Keratinocyte (primary cell): ENCODE results near the gene MKS1.

Source experiments
- EZH2 ChIP-seq: IDR thresholded peaks from one replicate; pipeline ENCODE4 v1.6.1; 2012; ENCODE audit warnings: inconsistent platforms, mild to moderate bottlenecking, low read length, moderate library complexity
- TF ChIP-seq, protein P1 (sequence below), 3 experiments: IDR thresholded peaks in 1 of 3; conservative IDR thresholded peaks in 1 of 3; optimal IDR thresholded peaks in 1 of 3; 2 replicates in 2 of 3; 3 replicates in 1 of 3; pipeline versions ENCODE3 to v1.5.1; 2011; ENCODE audit warnings: low read length in 3 of 3, mild to moderate bottlenecking in 3 of 3, moderate library complexity in 2 of 3, control low read depth in 1 of 3, inconsistent platforms in 1 of 3; ENCODE audit not compliant: insufficient read depth in 2 of 3; ENCODE audit errors: extremely low read depth in 1 of 3

DNA sequence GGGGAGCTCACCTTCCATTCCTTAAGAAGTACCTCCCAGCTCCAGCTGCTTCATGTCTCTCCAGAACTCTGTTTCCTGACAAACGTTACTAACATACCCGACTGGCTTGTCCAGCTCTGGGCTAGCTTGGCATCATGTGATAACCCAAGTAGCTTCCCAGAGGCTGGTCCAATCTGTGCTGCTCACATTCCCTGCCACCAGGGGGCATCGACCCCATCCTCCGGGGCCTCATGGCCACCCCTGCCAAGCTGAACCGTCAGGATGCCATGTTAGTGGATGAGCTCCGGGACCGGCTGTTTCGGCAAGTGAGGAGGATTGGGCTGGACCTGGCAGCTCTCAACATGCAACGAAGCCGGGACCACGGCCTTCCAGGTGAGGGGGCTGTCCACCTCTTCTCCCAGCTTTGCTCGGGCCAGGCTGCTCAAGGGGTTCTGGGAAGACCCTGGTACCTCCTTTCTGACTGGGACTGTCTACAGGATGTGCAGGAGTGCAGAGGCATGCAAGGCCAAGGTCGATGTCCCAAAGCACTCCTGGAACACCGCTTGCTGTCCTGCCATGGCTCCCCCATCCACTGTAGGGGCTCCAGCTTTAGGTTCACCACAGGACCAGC is 18.9 kb downstream of the MKS1 start:
- TF ChIP-seq, protein P1, sequence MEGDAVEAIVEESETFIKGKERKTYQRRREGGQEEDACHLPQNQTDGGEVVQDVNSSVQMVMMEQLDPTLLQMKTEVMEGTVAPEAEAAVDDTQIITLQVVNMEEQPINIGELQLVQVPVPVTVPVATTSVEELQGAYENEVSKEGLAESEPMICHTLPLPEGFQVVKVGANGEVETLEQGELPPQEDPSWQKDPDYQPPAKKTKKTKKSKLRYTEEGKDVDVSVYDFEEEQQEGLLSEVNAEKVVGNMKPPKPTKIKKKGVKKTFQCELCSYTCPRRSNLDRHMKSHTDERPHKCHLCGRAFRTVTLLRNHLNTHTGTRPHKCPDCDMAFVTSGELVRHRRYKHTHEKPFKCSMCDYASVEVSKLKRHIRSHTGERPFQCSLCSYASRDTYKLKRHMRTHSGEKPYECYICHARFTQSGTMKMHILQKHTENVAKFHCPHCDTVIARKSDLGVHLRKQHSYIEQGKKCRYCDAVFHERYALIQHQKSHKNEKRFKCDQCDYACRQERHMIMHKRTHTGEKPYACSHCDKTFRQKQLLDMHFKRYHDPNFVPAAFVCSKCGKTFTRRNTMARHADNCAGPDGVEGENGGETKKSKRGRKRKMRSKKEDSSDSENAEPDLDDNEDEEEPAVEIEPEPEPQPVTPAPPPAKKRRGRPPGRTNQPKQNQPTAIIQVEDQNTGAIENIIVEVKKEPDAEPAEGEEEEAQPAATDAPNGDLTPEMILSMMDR (optimal IDR thresholded peaks at IDR 0.05 in 1 of 3, IDR thresholded peaks at IDR 0.05 in 1 of 3, conservative IDR thresholded peaks at IDR 0.05 in 1 of 3; ENCODE audit: extremely low read depth in 1 of 3, insufficient read depth in 2 of 3, low read length in 3 of 3) = peak; percentile 67 to 76 (median 71)
- no peak for TF ChIP-seq EZH2
